Measurements from ENCODE around the gene PKD2L1. TPM values are rescaled to one million over a fixed set of nuclear protein-coding genes. Genes with fewer than 3 reads are reported as not detected.

PKD2L1 gene
- total RNA-seq, 1 donor from 2014 or later: not detected

DNA sequence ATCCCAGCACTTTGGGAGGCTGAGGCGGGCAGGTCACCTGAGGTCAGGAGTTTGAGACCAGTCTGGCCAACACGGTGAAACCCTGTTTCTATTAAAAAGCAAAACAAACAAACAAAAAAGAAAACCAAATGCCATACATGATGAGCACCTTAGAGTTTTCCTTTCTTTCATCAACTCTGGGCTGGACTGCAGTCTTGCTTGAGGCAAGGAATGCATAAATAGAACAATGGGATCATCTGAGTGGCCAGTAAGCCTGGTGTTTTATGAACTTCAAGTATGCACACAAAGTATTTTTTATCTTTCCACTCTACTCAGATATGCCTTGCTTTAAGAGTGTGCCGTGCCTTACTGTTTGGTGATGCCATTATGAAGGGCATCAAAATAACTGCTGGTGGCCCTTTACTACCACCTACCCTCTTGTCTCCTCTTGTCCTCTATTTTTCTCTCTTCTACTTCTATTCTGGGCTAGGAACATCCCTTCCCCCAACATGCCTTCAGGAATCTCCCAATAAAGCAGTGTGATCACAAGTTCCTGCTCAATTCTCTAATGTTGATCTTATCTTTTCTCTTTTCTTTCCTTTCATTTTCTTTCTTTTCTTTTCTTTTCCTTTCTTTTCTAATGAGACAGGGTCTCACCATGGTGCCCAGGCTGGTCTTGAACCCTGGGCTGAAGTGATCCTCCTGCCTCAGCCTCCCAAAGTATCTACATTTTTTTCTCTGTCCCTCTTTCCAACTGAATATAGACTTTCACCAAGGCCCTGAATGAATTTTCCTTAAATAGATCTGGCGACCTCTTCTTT is 27.2 kb upstream of the PKD2L1 start:
- ATAC-seq (ENCODE audit: poor library complexity) (no peak), DNase-seq (no peak)
- intact Hi-C loops (cut with DNase I): no loop called here

DNA sequence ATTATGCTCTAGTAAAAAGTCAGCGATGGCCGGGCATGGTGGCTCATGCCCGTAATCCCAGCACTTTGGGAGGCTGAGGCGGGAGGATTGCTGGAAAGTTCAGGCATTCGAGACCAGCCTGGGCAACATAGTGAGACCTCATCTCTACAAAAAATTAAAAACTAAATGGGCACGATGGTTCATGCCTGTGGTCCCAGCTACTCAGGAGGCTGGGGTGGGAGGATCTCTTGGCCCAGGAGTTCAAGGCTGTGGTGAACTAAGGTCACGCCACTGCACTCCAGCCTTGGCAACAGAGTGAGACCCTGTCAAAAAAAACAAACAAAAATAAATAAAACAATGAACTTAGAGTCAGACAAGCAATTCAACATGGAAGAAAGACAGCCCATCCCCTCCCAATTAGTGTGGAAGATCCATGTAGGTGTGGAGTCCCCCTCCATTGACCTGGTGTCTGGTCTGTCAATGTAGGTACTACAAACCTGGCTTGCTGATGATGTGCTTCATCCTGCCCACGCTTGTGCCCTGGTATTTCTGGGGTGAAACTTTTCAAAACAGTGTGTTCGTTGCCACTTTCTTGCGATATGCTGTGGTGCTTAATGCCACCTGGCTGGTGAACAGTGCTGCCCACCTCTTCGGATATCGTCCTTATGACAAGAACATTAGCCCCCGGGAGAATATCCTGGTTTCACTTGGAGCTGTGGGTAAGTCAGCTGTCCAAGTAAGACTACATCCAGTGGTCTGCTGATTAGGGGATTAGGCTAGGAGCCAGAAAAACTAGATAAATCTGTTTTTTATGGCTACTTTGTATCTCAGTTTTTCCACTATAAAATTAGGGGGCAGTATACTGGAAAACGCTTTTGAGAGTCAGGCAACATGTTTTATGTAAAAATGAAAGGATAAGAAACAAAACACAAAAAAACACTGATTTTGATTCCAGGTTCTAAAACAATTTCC is 26.3 kb upstream of the PKD2L1 start:
- DNase-seq (no peak), ATAC-seq (ENCODE audit: poor library complexity) (no peak)
- intact Hi-C loops (cut with DNase I): no loop called here

DNA sequence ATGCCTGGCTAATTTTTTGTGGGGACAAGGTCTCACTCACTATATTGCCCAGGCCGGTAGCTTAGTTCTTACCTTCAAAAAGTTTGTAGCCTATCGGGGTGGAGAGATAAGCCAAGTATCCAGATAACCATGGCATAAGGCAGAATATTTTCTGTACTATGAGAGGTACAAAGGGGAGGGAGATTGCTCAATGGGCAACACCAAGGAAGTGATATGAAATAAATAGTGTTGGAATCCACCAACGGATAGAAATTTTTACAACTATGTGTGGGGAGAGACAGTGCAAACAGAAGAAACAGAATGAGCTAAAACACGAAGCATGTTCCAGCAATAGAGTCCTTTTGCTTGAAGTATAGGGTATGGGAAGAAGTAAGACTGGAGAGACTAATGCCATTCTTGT is 25.1 kb upstream of the PKD2L1 start:
- intact Hi-C loops (cut with DNase I): no loop called here
- ATAC-seq (ENCODE audit: poor library complexity): no peak
- no peak for DNase-seq

DNA sequence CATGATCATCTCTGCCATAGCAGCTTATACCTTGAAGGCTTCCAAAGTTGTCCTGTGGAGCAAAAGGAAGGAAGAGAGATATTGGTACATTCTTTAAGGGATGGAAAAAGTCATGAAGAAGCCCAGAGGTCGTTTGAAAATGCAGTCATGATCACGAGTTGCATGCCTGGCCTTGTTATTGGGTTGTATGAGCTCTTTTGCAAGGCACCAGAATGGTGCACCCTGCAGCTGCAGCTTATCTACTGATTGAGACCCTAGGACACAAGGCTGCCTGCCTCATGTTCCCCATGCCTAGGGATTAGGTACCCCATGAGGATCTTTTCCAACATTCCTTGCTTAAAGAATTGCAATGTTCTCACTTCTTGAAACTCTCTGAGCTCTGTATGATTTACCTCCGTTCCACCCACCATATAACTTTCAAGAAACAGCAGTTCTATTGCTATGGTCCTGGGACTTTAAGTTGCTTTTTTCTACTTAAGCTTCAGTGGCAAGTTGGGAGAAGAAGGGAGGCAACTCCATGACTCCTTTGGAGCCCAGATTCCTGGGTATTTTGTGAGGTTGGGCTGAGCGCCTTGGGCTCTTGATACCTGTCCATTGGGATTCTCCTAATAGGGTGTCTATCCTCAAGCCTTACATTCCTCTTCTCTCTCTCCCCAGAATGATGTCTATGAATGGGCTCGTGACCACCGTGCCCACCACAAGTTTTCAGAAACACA is 23.9 kb upstream of the PKD2L1 start:
- intact Hi-C loops (cut with DNase I): no loop called here
- no peak for DNase-seq
- no peak for ATAC-seq (ENCODE audit: poor library complexity)

DNA sequence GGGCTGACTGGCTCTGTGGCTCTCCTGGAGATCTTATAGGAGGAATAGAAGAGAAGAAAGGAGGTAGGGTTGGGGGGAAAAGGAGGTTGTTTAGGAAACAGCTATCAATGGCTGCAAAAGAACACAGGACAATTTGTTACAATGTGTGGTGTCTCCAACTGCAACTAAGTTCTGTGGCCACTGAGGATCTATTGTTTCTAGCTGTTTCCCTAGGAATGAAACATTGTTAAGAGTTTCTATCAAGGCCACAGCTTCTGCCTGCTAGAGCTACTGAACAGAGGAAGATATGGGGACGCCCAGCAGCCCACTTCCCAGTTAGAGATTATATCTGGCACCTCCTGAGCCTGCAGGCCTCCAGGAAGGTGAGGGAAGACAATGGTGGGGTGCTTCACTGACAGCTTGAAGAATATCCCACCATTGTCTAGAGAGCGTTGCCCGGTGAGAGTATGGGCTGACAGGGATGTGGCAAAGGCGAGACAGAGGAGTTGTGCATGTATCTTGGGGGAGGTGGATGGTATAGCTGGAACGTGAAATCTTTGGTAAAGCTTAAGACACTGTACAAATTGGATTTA is 21.0 kb upstream of the PKD2L1 start:
- no peak for ATAC-seq (ENCODE audit: poor library complexity)
- no peak for DNase-seq
- intact Hi-C loops (cut with DNase I): no loop called here

DNA sequence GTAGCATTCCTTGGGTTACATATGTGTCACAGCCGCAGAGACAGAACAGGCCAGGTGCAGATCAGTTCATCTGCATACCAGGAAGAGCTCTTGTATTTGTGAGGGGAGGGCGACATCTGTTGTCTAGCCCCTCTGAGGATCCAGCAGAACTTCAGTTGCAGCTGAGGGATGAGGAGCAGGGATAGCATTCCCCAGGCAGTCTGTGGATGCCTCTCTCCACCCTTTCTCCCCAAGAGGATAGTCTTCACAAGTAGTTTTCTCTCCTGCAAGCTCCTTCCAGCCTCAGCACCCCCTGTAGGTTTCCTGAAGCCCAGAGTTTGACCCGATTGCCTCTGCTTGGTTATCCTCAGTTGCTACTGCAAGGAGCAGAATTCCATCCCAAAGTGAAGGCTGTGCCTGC is 19.6 kb upstream of the PKD2L1 start:
- no peak for ATAC-seq (ENCODE audit: poor library complexity)
- intact Hi-C loops (cut with DNase I): loop anchor here (10.0 kb wide), 1 partner anchor 165 kb away; the partner anchor contains the start of gene SEC31B
- no peak for DNase-seq

DNA sequence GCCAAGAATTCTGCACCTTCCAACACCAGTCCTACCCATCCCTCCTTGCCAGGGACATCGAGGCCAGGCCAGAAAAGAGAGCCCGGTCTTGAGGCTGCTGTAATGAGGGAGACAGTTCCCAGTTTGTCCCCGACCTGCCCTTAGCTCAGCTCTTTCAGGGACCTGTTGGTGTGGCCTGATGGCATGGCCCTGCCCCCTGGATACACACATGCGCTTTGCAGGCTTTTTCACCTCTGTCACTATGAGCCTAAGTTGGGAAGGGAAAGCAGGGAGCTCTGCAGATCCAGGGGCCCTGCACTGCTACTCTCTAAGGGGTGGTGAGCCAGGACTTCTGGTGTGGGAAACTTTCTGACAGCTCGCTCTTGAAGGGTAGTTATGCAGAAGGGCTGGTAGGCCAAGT is 19.1 kb upstream of the PKD2L1 start:
- ATAC-seq (ENCODE audit: poor library complexity) (no peak), DNase-seq (no peak)
- intact Hi-C loops (cut with DNase I): loop anchor here (10.0 kb wide), 1 partner anchor 166 kb away; the partner anchor contains the start of gene SEC31B

DNA sequence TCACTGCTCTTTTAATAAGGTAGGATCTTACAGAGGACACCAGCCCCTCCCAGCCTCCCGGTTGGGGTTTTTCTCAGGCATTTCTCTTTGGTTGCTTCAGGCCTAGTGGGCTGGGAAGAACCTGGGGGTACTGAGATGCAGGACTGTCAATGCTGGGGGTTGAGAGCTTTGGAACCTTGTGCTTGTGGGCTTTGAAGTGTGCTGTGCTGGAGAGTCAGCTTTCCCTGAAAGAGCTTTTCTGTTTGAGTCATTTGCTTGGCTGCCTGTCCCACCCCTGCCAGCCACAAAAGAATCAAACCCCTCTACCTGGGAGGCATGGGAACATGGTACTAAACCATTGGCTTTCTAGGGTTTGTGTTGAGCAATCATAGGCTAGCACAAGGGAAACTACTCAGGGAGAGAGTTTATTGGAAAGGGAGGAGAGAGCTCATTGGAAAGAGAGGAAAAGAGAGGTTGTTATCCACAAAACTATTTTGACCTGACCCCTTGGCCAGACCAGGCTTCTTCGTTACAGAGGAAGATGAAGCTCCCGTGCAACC is 18.4 kb upstream of the PKD2L1 start:
- intact Hi-C loops (cut with DNase I): loop anchor here (10.0 kb wide), 1 partner anchor 166 kb away; the partner anchor contains the start of gene SEC31B
- DNase-seq (no peak), ATAC-seq (ENCODE audit: poor library complexity) (no peak)

DNA sequence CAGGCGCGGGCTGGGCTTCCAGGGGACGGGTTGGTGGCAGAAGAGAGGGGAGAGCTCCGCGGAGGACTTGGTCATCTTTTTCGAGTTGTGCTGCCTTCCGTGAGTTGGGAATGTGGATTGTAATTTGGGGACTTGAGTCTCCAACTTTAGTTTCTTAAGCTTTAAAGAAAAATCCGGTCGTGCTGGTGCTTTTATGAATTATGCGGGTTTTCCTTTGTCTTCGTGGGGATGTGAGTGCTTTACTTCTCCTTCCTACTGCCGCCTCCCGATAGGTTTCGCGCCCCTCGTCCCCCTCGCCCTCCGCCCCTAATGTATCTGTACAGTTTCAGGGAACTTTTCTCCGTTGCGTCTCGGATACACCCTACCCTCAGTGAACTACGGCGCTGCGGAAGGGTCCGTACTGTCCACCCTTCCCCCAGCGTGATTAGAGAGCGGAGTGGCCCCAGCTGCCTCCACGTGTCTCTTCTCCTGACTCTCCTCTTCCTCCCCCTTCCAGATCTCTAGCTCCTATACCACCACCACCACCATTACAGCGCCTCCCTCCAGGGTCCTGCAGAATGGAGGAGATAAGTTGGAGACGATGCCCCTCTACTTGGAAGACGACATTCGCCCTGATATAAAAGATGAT is 17.7 kb upstream of the PKD2L1 start:
- intact Hi-C loops (cut with DNase I): loop anchor here (10.0 kb wide), 1 partner anchor 167 kb away; the partner anchor contains the start of gene SEC31B
- peak; percentile 47 for ATAC-seq (ENCODE audit: poor library complexity)
- no peak for DNase-seq

DNA sequence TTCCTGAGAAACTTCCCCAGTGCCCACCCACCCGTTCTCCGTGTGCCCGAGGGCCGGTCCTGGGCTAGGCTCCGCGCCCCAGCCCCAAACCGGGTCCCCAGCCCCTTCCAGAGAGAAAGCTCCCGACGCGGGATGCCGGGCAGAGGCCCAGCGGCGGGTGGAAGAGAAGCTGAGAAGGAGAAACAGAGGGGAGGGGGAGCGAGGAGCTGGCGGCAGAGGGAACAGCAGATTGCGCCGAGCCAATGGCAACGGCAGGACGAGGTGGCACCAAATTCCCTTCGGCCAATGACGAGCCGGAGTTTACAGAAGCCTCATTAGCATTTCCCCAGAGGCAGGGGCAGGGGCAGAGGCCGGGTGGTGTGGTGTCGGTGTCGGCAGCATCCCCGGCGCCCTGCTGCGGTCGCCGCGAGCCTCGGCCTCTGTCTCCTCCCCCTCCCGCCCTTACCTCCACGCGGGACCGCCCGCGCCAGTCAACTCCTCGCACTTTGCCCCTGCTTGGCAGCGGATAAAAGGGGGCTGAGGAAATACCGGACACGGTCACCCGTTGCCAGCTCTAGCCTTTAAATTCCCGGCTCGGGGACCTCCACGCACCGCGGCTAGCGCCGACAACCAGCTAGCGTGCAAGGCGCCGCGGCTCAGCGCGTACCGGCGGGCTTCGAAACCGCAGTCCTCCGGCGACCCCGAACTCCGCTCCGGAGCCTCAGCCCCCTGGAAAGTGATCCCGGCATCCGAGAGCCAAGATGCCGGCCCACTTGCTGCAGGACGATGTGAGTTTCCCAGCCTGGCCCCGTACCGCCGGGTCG is 16.9 kb upstream of the PKD2L1 start, which contains the start of gene SCD:
SCD (plus strand) TSS at position 469 of the 803 bp plus-strand sequence; CDS start at position 741, 272 bp downstream.
- peak; percentile 90 for ATAC-seq (ENCODE audit: poor library complexity)
- intact Hi-C loops (cut with DNase I): loop anchor here (10.0 kb wide), 1 partner anchor 168 kb away; the partner anchor contains the start of gene SEC31B
- peak; percentile 87 for DNase-seq

DNA sequence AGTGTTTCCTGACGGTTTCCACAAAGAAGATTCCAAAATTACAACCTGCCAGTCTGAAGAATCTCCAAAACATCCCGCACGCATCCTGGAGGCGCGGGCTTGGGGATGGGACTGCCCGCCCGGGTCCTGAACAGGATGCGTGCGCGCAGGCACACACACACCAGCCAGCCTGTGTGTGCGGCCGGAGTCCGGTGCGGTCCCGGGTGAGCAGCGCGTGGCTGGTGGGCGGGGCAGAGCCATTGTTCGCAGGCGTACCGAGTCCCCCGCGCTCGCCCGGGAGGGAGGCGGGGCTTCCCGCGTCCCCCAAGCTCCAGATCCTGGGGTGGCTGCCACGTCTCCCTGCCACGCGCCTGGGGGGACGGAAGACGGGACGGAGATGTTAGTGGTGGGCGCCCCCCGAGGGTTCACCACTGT is 16.3 kb upstream of the PKD2L1 start:
- intact Hi-C loops (cut with DNase I): loop anchor here (10.0 kb wide), 1 partner anchor 168 kb away; the partner anchor contains the start of gene SEC31B
- ATAC-seq (ENCODE audit: poor library complexity) (peak; percentile 69), DNase-seq (peak; percentile 73)

DNA sequence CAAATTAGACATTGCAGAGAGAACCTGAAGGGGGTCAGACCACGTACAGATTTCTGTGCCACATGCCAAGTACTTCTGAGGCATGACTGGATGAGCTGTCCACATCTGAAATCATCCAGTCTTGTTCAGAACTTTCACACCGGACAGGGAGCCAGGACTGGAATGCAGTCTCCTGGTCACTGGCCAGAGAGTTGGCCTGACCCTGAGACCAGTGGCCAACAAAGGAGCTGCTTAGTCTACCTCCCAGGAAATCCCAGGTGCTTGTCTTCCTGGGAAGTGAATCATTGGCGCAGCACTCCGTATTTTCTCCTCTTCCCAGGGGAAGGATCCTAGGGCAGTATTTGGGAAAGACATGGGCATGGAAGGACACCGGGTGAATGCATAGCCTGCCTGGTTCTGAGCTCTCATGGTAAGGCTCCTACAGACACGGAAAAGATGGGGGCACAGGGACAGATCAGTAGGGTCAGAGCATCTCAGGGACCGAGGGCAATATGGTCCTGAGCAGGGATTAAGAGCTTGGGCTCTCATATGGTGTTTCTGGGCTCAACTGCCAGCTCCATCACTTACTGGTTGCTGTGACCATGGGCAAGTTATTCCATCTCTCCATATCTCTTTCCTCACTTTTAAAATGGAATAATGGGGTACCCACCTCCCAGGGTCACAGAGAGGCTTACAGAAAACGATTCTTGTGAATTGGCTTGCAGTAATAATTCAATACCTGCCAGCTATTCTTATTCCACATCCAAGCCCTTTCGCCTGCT is 15.7 kb upstream of the PKD2L1 start:
- no peak for ATAC-seq (ENCODE audit: poor library complexity)
- intact Hi-C loops (cut with DNase I): loop anchor here (10.0 kb wide), 1 partner anchor 169 kb away; the partner anchor contains the start of gene SEC31B

DNA sequence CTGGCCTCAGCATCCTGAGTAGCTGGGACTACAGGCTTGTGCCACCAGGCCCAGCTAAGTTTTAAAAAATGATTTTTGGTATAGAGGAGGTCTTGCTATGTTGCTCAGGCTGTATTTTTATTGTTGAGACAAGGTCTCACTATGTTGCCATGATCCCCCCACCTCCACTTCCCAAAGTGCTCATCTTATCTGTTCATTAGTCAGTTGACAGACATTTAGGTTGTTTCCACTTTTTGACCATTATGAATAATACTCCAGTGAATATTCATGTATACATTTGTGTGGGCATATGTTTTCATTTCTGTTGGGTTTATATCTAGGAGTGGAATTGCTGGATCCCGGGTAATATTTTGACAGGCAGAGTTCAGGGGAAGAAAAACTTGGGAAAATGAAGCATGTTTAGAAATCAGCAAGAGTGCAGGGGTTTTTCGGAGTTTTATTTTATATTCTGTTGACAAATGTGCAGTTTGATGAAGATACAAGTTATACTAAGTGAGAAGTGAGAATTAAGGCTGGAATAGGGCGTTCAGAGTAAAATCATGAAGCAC is 14.3 kb upstream of the PKD2L1 start:
- no peak for ATAC-seq (ENCODE audit: poor library complexity)
- intact Hi-C loops (cut with DNase I): loop anchor here (10.0 kb wide), 1 partner anchor 170 kb away; the partner anchor contains the start of gene SEC31B

More for the DNA sequence above, 15.7 kb upstream of the PKD2L1 start:
- no peak for DNase-seq

DNA sequence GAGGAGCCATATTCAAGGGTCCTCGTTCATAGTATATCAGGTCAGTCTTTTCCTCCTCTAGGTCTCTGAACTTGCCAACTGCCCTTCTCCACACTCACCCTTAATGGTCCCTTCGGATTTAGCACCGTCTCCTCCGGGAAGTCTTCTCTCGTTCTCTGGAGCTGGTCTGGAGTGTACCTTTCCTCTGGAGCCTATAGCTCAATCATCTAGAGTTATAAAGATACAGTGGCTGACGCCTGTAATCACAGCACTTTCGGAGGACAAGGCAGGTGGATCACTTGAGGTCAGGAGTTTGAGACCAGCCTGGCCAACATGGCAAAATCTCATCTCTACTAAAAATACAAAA is 12.6 kb upstream of the PKD2L1 start:
- DNase-seq (no peak), ATAC-seq (ENCODE audit: poor library complexity) (no peak)
- intact Hi-C loops (cut with DNase I): loop anchor here (2.0 to 10.0 kb wide), 2 partner anchors 90 to 172 kb away; partner anchors contain the start of gene SEC31B

More for the DNA sequence above, 14.3 kb upstream of the PKD2L1 start:
- no peak for DNase-seq

DNA sequence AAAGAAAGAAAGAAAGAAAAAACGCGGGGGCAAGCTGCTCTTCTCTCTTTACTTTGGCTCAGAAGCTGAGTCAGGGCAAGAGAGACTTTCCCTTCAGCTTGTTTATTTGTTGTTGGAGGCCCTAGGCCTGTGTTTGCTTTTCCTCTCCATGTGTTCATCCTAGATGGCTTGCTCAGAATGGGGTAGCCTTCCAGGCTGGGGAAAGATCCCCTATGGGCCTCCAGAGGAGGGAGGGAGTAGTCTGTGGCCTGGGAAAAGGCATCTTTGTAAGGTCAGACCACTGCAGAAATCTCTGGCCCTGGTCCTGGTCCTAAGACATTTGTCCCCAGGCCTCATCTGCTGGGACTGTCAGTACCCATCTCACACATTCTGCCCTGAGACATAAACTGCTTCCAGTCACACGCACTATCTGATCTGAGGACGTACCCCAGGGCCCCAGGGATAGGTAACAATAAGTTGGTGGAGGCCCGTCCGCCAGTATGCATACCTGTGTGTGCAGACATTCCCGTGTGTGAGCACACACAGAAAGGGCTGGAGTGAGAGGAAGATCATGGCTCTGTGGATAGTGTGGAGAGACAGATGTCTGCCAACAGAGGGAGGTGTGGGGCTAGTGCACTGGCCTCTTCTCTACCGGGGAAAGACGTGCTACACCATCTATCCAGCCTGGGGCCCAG is 12.1 kb upstream of the PKD2L1 start:
- intact Hi-C loops (cut with DNase I): loop anchor here (2.0 to 10.0 kb wide), 2 partner anchors 91 to 173 kb away; partner anchors contain the start of gene SEC31B
- DNase-seq (no peak), ATAC-seq (ENCODE audit: poor library complexity) (peak; percentile 66)

Measured in Right ventricle myocardium superior (tissue), 1 donor.